ENCODE measurements around the gene PHACTR3. TPM values are rescaled to one million over a fixed set of nuclear protein-coding genes. Genes with fewer than 3 reads are reported as not detected.

Gene PHACTR3
- polyA plus RNA-seq, 1 experiment = not detected

GRCh38 chr20:59706400-59706693, 102.0 kb downstream of the PHACTR3 start:
- TF ChIP-seq, protein P1, sequence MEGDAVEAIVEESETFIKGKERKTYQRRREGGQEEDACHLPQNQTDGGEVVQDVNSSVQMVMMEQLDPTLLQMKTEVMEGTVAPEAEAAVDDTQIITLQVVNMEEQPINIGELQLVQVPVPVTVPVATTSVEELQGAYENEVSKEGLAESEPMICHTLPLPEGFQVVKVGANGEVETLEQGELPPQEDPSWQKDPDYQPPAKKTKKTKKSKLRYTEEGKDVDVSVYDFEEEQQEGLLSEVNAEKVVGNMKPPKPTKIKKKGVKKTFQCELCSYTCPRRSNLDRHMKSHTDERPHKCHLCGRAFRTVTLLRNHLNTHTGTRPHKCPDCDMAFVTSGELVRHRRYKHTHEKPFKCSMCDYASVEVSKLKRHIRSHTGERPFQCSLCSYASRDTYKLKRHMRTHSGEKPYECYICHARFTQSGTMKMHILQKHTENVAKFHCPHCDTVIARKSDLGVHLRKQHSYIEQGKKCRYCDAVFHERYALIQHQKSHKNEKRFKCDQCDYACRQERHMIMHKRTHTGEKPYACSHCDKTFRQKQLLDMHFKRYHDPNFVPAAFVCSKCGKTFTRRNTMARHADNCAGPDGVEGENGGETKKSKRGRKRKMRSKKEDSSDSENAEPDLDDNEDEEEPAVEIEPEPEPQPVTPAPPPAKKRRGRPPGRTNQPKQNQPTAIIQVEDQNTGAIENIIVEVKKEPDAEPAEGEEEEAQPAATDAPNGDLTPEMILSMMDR (IDR thresholded peaks at IDR 0.05; ENCODE audit: low read depth, low read length) = no peak
- CTCF ChIA-PET = no interaction called here
- Histone ChIP-seq H3K4me3 (ENCODE audit: low read depth, low read length) (no peak overlapping the region), H3K9me3 (ENCODE audit: control insufficient read depth, insufficient read depth, low read length) (peaks cover 20% of the 10 kb centered on the region), H3K27ac (ENCODE audit: low read depth, low read length) (no peak overlapping the region), H3K27me3 (ENCODE audit: control insufficient read depth, insufficient read depth, low read length) (no peaks in the 10 kb centered on the region)
- no peak for DNase-seq (ENCODE audit: low read depth, low spot score)
- POLR2A ChIA-PET = no interaction called here

- H3K27ac ChIP-seq (ENCODE audit: low read depth, low read length) = no peak overlapping the region
- no peak overlapping the region for H3K4me3 ChIP-seq (ENCODE audit: low read depth, low read length)
- CTCF ChIA-PET = no interaction called here
- TF ChIP-seq, protein P1 (IDR thresholded peaks at IDR 0.05; ENCODE audit: low read depth, low read length) = no peak
- peaks cover 20% of the 10 kb centered on the region for H3K9me3 ChIP-seq (ENCODE audit: control insufficient read depth, insufficient read depth, low read length)
- no peak for DNase-seq (ENCODE audit: low read depth, low spot score)
- H3K27me3 ChIP-seq (ENCODE audit: control insufficient read depth, insufficient read depth, low read length) = no peaks in the 10 kb centered on the region
- POLR2A ChIA-PET = no interaction called here
Measured at GRCh38 chr20:59708326-59708725, 104.0 kb downstream of the PHACTR3 start.

- no peak overlapping the region for H3K4me3 ChIP-seq (ENCODE audit: low read depth, low read length)
- ChIA-PET POLR2A (no interaction called here), CTCF (no interaction called here)
- no peak overlapping the region for H3K27ac ChIP-seq (ENCODE audit: low read depth, low read length)
- H3K9me3 ChIP-seq (ENCODE audit: control insufficient read depth, insufficient read depth, low read length) = peaks cover 20% of the 10 kb centered on the region
- DNase-seq (ENCODE audit: low read depth, low spot score) = no peak
- H3K27me3 ChIP-seq (ENCODE audit: control insufficient read depth, insufficient read depth, low read length) = no peaks in the 10 kb centered on the region
- TF ChIP-seq, protein P1 (IDR thresholded peaks at IDR 0.05; ENCODE audit: low read depth, low read length) = no peak
Measured at GRCh38 chr20:59709636-59710035, 105.3 kb downstream of the PHACTR3 start.

DNA sequence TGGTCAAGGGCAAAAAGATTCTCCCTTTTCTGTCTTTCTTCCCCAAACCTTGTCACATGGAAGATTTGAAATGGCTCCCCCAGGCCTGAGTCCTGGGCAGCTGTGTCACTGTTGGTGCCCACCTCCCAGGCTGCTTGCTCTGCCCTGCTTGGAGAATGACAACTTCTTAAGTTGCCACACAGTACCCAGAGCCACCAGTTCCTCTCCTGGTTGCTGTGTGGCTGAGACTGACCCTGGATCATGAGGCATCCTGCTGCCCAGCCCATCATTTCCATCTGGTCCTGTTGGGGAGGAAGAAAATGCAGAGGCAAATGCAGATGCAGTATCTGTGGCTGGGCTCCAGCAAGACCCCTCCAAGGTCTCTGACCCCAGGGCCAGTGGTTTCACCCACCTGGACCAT, 113.7 kb downstream of the PHACTR3 start:
- POLR2A ChIA-PET = no interaction called here
- CTCF ChIA-PET = no interaction called here
- TF ChIP-seq, protein P1 (IDR thresholded peaks at IDR 0.05; ENCODE audit: low read depth, low read length) = no peak
- DNase-seq (ENCODE audit: low read depth, low spot score) = no peak
- Histone ChIP-seq H3K4me3 (ENCODE audit: low read depth, low read length) (no peak overlapping the region), H3K9me3 (ENCODE audit: control insufficient read depth, insufficient read depth, low read length) (peaks cover 28% of the 10 kb centered on the region), H3K27ac (ENCODE audit: low read depth, low read length) (no peak overlapping the region), H3K27me3 (ENCODE audit: control insufficient read depth, insufficient read depth, low read length) (no peaks in the 10 kb centered on the region)

GRCh38 chr20:59718751-59719150, 114.4 kb downstream of the PHACTR3 start:
- POLR2A ChIA-PET = no interaction called here
- H3K27ac ChIP-seq (ENCODE audit: low read depth, low read length) = no peak overlapping the region
- DNase-seq (ENCODE audit: low read depth, low spot score) = no peak
- peaks cover 28% of the 10 kb centered on the region for H3K9me3 ChIP-seq (ENCODE audit: control insufficient read depth, insufficient read depth, low read length)
- TF ChIP-seq, protein P1 (IDR thresholded peaks at IDR 0.05; ENCODE audit: low read depth, low read length) = no peak
- no peaks in the 10 kb centered on the region for H3K27me3 ChIP-seq (ENCODE audit: control insufficient read depth, insufficient read depth, low read length)
- H3K4me3 ChIP-seq (ENCODE audit: low read depth, low read length) = no peak overlapping the region
- CTCF ChIA-PET = no interaction called here

Measured in AG04450 (cell line).